Glutamatergic neuron (in vitro differentiated cells): Measurements from ENCODE around the gene GTF2IRD2. TPM values are rescaled to one million over a fixed set of nuclear protein-coding genes. Genes with fewer than 3 reads are reported as not detected.
"Not testable (repeated sequence)": the region's sequence is repeated elsewhere in the genome, so short reads cannot be mapped to it uniquely, and the experiment has no call there.

ENCODE experiments used
- DNase-seq: peaks from one replicate; pipeline ENCODE4 v3.0.0; 2022
- H3K27ac Mint-ChIP-seq: one replicate; pipeline ENCODE4 v1.8.0; 2020; ENCODE audit warnings: mild to moderate bottlenecking, mixed read lengths, inconsistent platforms; ENCODE audit not compliant: unreplicated experiment
- H3K27me3 Mint-ChIP-seq: one replicate; pipeline ENCODE4 v1.8.0; 2020; ENCODE audit warnings: mild to moderate bottlenecking, moderate library complexity, mixed read lengths, inconsistent platforms; ENCODE audit not compliant: unreplicated experiment
- H3K36me3 Mint-ChIP-seq: one replicate; pipeline ENCODE4 v1.8.0; 2020; ENCODE audit warnings: mild to moderate bottlenecking, mixed read lengths, inconsistent platforms; ENCODE audit not compliant: unreplicated experiment
- H3K4me1 Mint-ChIP-seq: one replicate; pipeline ENCODE4 v1.8.0; 2020; ENCODE audit warnings: mild to moderate bottlenecking, low read depth, mixed read lengths, inconsistent platforms; ENCODE audit not compliant: unreplicated experiment
- H3K4me3 Mint-ChIP-seq: one replicate; pipeline ENCODE4 v1.8.0; 2020; ENCODE audit warnings: mild to moderate bottlenecking, mixed read lengths, inconsistent platforms; ENCODE audit not compliant: unreplicated experiment
- H3K9me3 Mint-ChIP-seq: one replicate; pipeline ENCODE4 v1.8.0; 2020; ENCODE audit warnings: mild to moderate bottlenecking, moderate library complexity, mixed read lengths, inconsistent platforms; ENCODE audit not compliant: unreplicated experiment
- total RNA-seq: library from RNA; stranded (reverse); fragmentation: NEBNext Ultra II Directional; extraction: Animal tissue kit (Norgen Biotek cat#: 25700); gene quantifications from one replicate; pipeline ENCODE4 v1.2.1, GENCODE V29; 2021; ENCODE audit not compliant: unreplicated experiment

GTF2IRD2 gene
- total RNA-seq, 1 donor from 2014 or later = 9.3 TPM

- H3K27me3 Mint-ChIP-seq, H3K9me3 Mint-ChIP-seq, H3K4me1 Mint-ChIP-seq, H3K36me3 Mint-ChIP-seq, DNase-seq, H3K4me3 Mint-ChIP-seq, H3K27ac Mint-ChIP-seq: not testable (repeated sequence)
These were observed 21.4 kb downstream of the GTF2IRD2 start for GRCh38 chr7:74829959-74830358.

DNA sequence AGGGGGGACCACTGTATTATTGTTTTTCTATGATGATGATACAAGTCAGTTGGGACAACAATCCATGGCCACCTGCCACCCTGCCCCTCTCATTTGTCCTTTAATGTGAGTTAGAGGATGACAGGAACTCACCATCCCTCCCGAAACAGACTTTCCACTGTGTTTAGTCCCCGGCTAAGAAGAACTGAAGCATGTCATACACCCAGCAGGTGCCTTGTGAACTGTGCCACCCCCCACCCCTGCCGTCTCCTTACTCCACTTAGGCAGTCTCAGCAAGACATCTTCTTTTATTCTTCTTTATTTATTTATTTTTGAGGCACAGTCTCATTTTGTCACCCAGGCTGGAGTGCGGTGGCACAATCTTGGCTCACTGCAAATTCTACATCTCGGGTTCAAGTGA, 30.1 kb downstream of the GTF2IRD2 start:
- DNase-seq, H3K4me3 Mint-ChIP-seq, H3K27ac Mint-ChIP-seq, H3K36me3 Mint-ChIP-seq, H3K9me3 Mint-ChIP-seq, H3K27me3 Mint-ChIP-seq, H3K4me1 Mint-ChIP-seq: not testable (repeated sequence)

GRCh38 chr7:74820146-74820805, 31.1 kb downstream of the GTF2IRD2 start:
- H3K27me3 Mint-ChIP-seq, H3K9me3 Mint-ChIP-seq, H3K4me1 Mint-ChIP-seq, H3K36me3 Mint-ChIP-seq, H3K4me3 Mint-ChIP-seq, H3K27ac Mint-ChIP-seq, DNase-seq: not testable (repeated sequence)

DNA sequence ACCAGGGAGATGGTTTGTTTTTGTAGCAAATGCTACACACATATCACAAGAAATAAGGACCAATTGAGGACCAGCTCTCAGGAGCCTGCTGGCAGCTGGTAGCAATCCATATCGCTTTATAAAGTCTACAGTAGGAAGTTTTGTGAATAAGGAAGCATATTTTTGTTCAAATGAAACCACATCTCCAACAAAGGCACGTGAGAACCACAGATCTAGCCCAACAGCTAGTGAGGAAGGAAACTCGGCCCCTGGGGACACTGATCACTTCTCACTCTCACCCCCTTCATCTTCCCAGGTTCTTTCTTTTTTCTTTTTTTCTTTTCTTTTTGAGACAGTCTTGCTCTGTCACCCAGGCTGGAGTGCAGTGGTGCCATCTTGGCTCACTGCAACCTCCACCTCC, 35.5 kb downstream of the GTF2IRD2 start:
- not testable (repeated sequence) for H3K4me1 Mint-ChIP-seq, H3K27me3 Mint-ChIP-seq, H3K36me3 Mint-ChIP-seq, H3K4me3 Mint-ChIP-seq, DNase-seq, H3K27ac Mint-ChIP-seq, H3K9me3 Mint-ChIP-seq

DNA sequence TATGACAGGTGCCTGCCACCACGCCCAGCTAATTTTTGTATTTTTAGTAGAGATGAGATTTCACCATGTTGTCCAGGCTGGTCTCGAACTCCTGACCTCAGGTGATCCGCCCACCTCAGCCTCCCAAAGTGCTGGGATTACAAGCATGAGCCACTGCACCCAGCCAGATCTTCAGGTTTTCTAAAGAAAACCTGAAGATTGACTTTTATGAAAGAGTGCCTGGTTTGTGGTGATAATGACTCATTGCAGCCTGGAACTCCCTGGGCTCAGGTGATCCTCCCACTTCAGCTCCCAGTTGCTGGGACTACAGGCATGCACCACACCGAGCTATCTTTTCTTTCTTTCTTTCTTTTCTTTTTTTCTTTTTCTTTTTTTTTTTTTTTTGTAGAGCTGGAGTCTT, 52.8 kb downstream of the GTF2IRD2 start:
- H3K27ac Mint-ChIP-seq, H3K4me1 Mint-ChIP-seq, H3K36me3 Mint-ChIP-seq, H3K9me3 Mint-ChIP-seq, DNase-seq, H3K27me3 Mint-ChIP-seq, H3K4me3 Mint-ChIP-seq: not testable (repeated sequence)

GRCh38 chr7:74797848-74798622, 53.4 kb downstream of the GTF2IRD2 start:
- not testable (repeated sequence) for H3K4me3 Mint-ChIP-seq, DNase-seq, H3K27ac Mint-ChIP-seq, H3K4me1 Mint-ChIP-seq, H3K27me3 Mint-ChIP-seq, H3K36me3 Mint-ChIP-seq, H3K9me3 Mint-ChIP-seq

DNA sequence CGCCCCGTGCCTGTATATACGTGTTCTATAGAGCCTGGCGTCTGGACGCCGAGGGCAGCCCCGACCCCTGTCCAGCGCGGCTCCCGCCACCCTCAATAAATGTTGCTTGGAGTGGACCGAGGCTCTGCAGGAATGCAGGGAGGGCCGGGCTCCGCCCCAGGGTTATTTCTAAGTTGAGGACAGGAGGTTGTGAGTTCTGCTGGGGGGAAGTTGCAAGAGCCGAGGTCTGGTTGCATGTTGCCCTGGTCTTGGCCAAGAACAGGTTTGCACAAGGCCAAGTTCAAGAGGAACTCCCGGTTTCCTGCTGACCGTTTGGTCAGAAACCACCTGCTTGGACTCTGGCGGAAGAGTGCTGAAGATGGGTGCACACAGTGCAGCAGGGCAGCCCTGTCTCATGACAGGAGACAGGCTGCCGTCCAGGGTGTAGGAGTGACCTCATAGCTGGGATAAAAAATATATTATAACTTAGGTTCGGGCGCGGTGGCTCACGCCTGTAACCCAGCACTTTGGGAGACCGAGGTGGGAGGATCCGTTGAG, 62.1 kb downstream of the GTF2IRD2 start:
- H3K27me3 Mint-ChIP-seq, H3K4me3 Mint-ChIP-seq, H3K4me1 Mint-ChIP-seq, DNase-seq, H3K27ac Mint-ChIP-seq, H3K9me3 Mint-ChIP-seq, H3K36me3 Mint-ChIP-seq: not testable (repeated sequence)

GRCh38 chr7:74788369-74789150, 62.8 kb downstream of the GTF2IRD2 start:
- H3K4me1 Mint-ChIP-seq, H3K27ac Mint-ChIP-seq, H3K9me3 Mint-ChIP-seq, H3K4me3 Mint-ChIP-seq, H3K27me3 Mint-ChIP-seq, H3K36me3 Mint-ChIP-seq: not testable (repeated sequence)
- DNase-seq = peak; percentile 96

GRCh38 chr7:74783595-74783994, 67.8 kb downstream of the GTF2IRD2 start:
- DNase-seq, H3K27me3 Mint-ChIP-seq, H3K4me3 Mint-ChIP-seq, H3K9me3 Mint-ChIP-seq, H3K4me1 Mint-ChIP-seq, H3K36me3 Mint-ChIP-seq, H3K27ac Mint-ChIP-seq: not testable (repeated sequence)

DNA sequence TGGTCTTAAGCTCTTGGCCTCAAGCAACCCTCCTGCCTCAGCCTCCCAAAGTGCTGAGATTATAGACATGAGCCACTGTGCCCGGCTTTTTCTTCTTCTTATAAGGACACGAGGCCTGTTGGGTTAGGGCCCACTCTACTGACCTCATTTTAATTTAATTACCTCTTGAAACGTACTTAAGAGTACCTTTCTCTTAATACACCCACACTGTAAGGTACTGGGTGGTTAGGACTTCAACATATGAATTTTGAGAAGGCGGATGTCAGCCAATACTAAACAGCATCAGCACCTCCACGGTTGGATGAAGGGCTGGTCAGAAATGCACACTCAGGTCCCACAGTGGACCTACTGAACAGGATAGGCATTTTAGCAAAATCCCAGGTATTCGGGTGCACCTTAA, 69.7 kb downstream of the GTF2IRD2 start:
- H3K36me3 Mint-ChIP-seq, H3K9me3 Mint-ChIP-seq, H3K27ac Mint-ChIP-seq, H3K4me1 Mint-ChIP-seq, DNase-seq, H3K27me3 Mint-ChIP-seq, H3K4me3 Mint-ChIP-seq: not testable (repeated sequence)

DNA sequence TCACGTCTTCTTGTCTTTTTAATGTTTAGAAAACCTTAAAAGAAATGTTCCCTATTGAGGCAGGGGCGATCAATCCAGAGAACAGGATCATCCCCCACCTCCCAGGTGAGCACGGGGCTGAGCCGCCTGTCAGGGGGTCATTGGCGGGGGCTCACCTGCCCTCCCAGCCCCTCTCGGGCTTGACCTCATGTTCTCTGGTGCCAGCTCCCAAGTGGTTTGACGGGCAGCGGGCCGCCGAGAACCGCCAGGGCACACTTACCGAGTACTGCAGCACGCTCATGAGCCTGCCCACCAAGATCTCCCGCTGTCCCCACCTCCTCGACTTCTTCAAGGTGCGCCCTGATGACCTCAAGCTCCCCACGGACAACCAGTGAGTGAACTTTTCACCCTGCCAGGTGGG, 72.4 kb downstream of the GTF2IRD2 start:
- DNase-seq, H3K4me1 Mint-ChIP-seq, H3K4me3 Mint-ChIP-seq, H3K36me3 Mint-ChIP-seq, H3K9me3 Mint-ChIP-seq, H3K27me3 Mint-ChIP-seq, H3K27ac Mint-ChIP-seq: not testable (repeated sequence)

- not testable (repeated sequence) for H3K4me1 Mint-ChIP-seq, H3K27ac Mint-ChIP-seq, H3K4me3 Mint-ChIP-seq, DNase-seq, H3K27me3 Mint-ChIP-seq, H3K9me3 Mint-ChIP-seq, H3K36me3 Mint-ChIP-seq
These were observed 76.3 kb downstream of the GTF2IRD2 start for GRCh38 chr7:74775111-74775510.
